Stimulated activated naive CD8-positive, alpha-beta T cell treated with anti-CD3 and anti-CD28 coated beads, Interleukin-15, Interleukin-2, amounts not matched to agents 100 ng/mL and 50 ng/mL, for 24 hours (primary cell): ENCODE data around the gene ERICH6.

Experiments used
- H3K27ac Mint-ChIP-seq: one replicate; pipeline ENCODE4 v1.8.0; 2021; ENCODE audit warnings: mild to moderate bottlenecking, mixed read lengths
- H3K27me3 Mint-ChIP-seq: one replicate; pipeline ENCODE4 v1.8.0; 2021; ENCODE audit warnings: mixed read lengths
- H3K36me3 Mint-ChIP-seq: one replicate; pipeline ENCODE4 v1.8.0; 2021; ENCODE audit warnings: low read depth, mixed read lengths
- H3K4me1 Mint-ChIP-seq: one replicate; pipeline ENCODE4 v1.8.0; 2021; ENCODE audit warnings: low read depth, mixed read lengths
- H3K4me3 Mint-ChIP-seq: one replicate; pipeline ENCODE4 v1.8.0; 2021; ENCODE audit warnings: mild to moderate bottlenecking, mixed read lengths
- H3K9me3 Mint-ChIP-seq: one replicate; pipeline ENCODE4 v1.8.0; 2021; ENCODE audit warnings: mixed read lengths

The ERICH6 gene

DNA sequence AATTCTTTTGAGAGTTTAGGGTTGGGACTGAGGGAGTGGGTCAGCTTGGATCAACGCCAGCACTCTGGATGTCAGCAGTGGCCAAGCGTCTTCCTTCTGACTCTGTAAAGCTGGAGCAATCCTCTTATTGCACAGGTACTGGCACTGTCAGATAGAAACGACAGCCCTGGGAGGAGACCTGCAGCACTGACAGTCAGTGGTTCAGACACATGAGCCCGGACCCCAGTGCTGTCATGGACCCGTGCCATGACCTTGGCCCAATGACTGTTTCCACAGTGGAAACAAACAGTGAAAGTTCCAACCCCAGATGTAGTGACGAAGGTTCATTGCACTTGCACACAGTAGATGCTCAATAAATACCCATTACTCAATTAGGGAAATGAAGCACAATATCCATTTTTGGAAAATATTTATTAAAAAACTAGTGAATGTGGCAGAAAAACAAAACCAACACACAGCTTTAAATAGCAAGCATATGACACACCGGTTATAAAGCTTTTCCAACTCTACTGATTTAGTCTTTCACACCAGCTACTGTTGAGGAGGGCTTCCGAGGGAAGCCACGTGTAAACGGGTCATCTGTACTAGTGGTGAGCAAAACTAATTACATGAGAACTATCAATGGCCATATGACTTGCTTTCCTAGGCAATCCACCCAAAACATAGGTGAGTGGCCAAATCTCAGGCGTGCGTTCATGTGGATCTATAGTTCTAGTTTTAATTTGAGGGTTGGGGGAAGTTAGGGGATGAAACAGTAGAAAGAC, 37.2 kb upstream of the ERICH6 start:
- Mint-ChIP-seq H3K4me1 (peaks cover 97% of the 10 kb centered on the region), H3K27ac (peak overlapping the region; percentile 100), H3K9me3 (no peaks in the 10 kb centered on the region), H3K4me3 (peak overlapping the region; percentile 84), H3K27me3 (no peaks in the 10 kb centered on the region), H3K36me3 (peaks cover 72% of the 10 kb centered on the region)

GRCh38 chr3:150739877-150740645, 36.3 kb upstream of the ERICH6 start:
- Mint-ChIP-seq H3K36me3 (peaks cover 68% of the 10 kb centered on the region), H3K27ac (peak overlapping the region; percentile 100), H3K9me3 (no peaks in the 10 kb centered on the region), H3K27me3 (no peaks in the 10 kb centered on the region), H3K4me1 (peaks cover 89% of the 10 kb centered on the region), H3K4me3 (peak overlapping the region; percentile 84)

DNA sequence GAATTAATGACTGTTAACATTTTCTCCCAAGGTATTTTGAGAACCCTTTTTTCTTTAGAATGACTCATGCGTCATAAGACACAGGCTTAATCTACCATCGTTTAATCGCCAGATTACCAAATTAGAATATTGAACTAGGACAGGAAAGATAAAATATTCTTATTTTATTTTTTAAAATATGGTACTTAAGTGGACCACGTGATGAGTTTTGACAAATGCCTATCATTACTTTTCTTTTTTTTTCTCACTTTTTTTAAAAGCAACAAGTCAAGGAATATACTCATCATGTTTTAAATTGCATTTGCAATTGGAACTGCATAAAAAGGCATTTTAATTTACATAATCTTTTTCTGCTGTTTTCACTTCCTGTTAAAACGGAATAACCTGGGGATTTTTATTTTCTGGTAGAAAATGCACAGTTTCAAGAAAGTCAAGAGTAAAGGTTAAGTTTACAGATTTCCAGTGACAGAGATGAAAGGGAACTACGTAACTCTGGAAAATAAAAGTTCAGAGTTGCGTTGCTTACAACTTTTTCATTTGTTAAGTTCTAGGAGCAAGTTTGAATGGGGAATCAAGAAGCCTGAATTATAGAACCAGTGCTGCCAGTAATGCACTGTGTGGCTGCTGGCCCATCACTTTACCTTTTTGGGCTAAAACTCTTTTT, 35.6 kb upstream of the ERICH6 start:
- peak overlapping the region; percentile 100 for H3K27ac Mint-ChIP-seq
- peak overlapping the region; percentile 84 for H3K4me3 Mint-ChIP-seq
- no peaks in the 10 kb centered on the region for H3K27me3 Mint-ChIP-seq
- H3K36me3 Mint-ChIP-seq, result peaks cover 67% of the 10 kb centered on the region
- peaks cover 84% of the 10 kb centered on the region for H3K4me1 Mint-ChIP-seq
- H3K9me3 Mint-ChIP-seq, result no peaks in the 10 kb centered on the region

- Mint-ChIP-seq H3K27me3 (no peaks in the 10 kb centered on the region), H3K4me1 (peaks cover 84% of the 10 kb centered on the region), H3K36me3 (peaks cover 65% of the 10 kb centered on the region), H3K4me3 (peak overlapping the region; percentile 67), H3K27ac (peak overlapping the region; percentile 100), H3K9me3 (no peaks in the 10 kb centered on the region)
These were observed 35.0 kb upstream of the ERICH6 start for GRCh38 chr3:150738688-150739087.

GRCh38 chr3:150737874-150738679, 34.4 kb upstream of the ERICH6 start:
- H3K27ac Mint-ChIP-seq, result peak overlapping the region; percentile 100
- H3K9me3 Mint-ChIP-seq, result no peaks in the 10 kb centered on the region
- peaks cover 59% of the 10 kb centered on the region for H3K36me3 Mint-ChIP-seq
- H3K4me1 Mint-ChIP-seq, result peaks cover 84% of the 10 kb centered on the region
- peak overlapping the region; percentile 67 for H3K4me3 Mint-ChIP-seq
- no peaks in the 10 kb centered on the region for H3K27me3 Mint-ChIP-seq

DNA sequence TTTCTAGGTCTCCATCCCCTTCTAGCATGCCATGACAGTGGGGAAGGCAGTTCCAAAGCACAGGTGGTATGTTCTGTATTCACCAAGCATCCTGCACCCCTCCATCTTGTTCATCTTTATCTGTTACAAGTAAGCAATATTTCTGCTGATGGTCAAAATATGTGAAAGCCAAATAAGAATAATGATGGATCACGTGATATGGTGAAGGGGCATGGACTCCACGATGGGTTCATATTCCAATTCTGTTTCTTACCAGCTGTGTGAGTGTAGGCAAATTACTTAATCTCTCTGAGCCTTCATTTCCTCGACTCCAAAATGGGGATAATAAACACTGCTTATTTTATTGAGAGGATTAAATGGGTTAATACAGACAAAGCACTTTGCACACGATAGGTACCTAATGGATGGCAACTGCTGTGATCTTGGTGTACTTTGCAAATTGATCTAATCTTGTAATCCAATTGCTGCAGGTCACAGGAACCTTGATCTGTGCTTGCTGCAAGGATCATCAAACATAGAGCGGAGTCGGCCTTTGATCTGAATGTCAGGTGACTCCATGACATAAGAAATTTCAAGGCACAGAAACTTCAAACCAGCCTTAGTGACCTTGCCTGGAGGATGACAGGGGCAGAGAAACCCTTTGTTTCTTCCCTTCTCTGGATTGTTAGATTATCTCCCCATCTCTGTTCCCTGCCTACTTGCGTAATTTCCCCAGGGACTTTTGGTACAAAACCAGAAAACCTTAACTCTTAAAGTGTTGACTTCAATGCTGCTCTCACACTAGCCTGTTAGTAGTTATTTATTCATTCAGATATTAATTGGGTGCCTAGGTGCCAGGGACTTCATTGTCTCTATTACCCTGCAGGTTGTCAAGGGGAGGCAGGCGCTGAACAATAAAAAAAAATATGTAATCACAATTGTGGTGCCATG, 33.4 kb upstream of the ERICH6 start:
- peaks cover 76% of the 10 kb centered on the region for H3K4me1 Mint-ChIP-seq
- H3K27me3 Mint-ChIP-seq, result no peaks in the 10 kb centered on the region
- no peaks in the 10 kb centered on the region for H3K9me3 Mint-ChIP-seq
- peak overlapping the region; percentile 100 for H3K27ac Mint-ChIP-seq
- H3K36me3 Mint-ChIP-seq, result peaks cover 51% of the 10 kb centered on the region
- peak overlapping the region; percentile 67 for H3K4me3 Mint-ChIP-seq

GRCh38 chr3:150736316-150736719, 32.6 kb upstream of the ERICH6 start:
- H3K27ac Mint-ChIP-seq, result no peak overlapping the region

DNA sequence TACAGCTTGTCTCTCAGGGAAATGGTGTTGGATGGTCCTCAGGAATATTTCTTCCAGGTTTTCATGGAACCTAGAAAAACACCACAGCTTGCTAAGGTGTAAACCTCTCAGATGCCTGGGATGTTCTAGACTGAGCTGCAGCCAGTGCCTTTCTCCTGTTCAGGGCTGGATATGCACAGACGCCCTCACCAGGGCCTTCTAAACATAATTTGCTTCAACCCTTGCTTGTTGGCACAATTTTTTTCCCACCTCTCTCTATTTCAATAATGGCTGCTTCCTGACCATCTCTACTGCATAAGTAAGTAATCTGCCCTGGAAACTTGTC, 31.0 kb upstream of the ERICH6 start:
- no peaks in the 10 kb centered on the region for H3K27me3 Mint-ChIP-seq

More at GRCh38 chr3:150736316-150736719, 32.6 kb upstream of the ERICH6 start:
- no peaks in the 10 kb centered on the region for H3K27me3 Mint-ChIP-seq
- H3K36me3 Mint-ChIP-seq, result peaks cover 47% of the 10 kb centered on the region
- no peak overlapping the region for H3K4me3 Mint-ChIP-seq
- peaks cover 67% of the 10 kb centered on the region for H3K4me1 Mint-ChIP-seq
- H3K9me3 Mint-ChIP-seq, result no peaks in the 10 kb centered on the region

GRCh38 chr3:150733936-150734794, 30.4 kb upstream of the ERICH6 start:
- Mint-ChIP-seq H3K36me3 (peaks cover 33% of the 10 kb centered on the region), H3K4me3 (no peak overlapping the region), H3K27me3 (no peaks in the 10 kb centered on the region), H3K27ac (no peak overlapping the region), H3K9me3 (no peaks in the 10 kb centered on the region), H3K4me1 (peaks cover 46% of the 10 kb centered on the region)

More for the DNA sequence above, 31.0 kb upstream of the ERICH6 start:
- peaks cover 34% of the 10 kb centered on the region for H3K36me3 Mint-ChIP-seq
- no peak overlapping the region for H3K27ac Mint-ChIP-seq
- peaks cover 52% of the 10 kb centered on the region for H3K4me1 Mint-ChIP-seq
- no peak overlapping the region for H3K4me3 Mint-ChIP-seq
- no peaks in the 10 kb centered on the region for H3K9me3 Mint-ChIP-seq

GRCh38 chr3:150733373-150733935, 29.7 kb upstream of the ERICH6 start:
- peaks cover 39% of the 10 kb centered on the region for H3K4me1 Mint-ChIP-seq
- H3K4me3 Mint-ChIP-seq, result no peak overlapping the region
- H3K27me3 Mint-ChIP-seq, result no peaks in the 10 kb centered on the region
- no peaks in the 10 kb centered on the region for H3K9me3 Mint-ChIP-seq
- no peak overlapping the region for H3K27ac Mint-ChIP-seq
- H3K36me3 Mint-ChIP-seq, result peaks cover 31% of the 10 kb centered on the region

- Mint-ChIP-seq H3K4me3 (no peak overlapping the region), H3K4me1 (peaks cover 16% of the 10 kb centered on the region), H3K36me3 (peaks cover 11% of the 10 kb centered on the region), H3K27me3 (no peaks in the 10 kb centered on the region), H3K27ac (peak overlapping the region; percentile 42), H3K9me3 (no peaks in the 10 kb centered on the region)
These were observed 26.1 kb upstream of the ERICH6 start for GRCh38 chr3:150729682-150730360.

GRCh38 chr3:150727653-150728502, 24.2 kb upstream of the ERICH6 start:
- no peak overlapping the region for H3K27ac Mint-ChIP-seq
- no peaks in the 10 kb centered on the region for H3K27me3 Mint-ChIP-seq
- H3K9me3 Mint-ChIP-seq, result no peaks in the 10 kb centered on the region
- no peak overlapping the region for H3K4me3 Mint-ChIP-seq
- H3K4me1 Mint-ChIP-seq, result peaks cover 12% of the 10 kb centered on the region
- H3K36me3 Mint-ChIP-seq, result peaks cover 5% of the 10 kb centered on the region
